Loucy (cell line): ENCODE data around the gene ODC1.

ENCODE experiments used
- H2AFZ ChIP-seq: fragments of 200-600 bp; sonication (generic); 2 replicates; pipeline ENCODE4 v1.6.0; 2016; ENCODE audit warnings: antibody characterized with exemption, mild to moderate bottlenecking, low read length, moderate library complexity
- H3F3A ChIP-seq: fragments of 200-600 bp; 2 replicates; pipeline ENCODE4 v1.6.0; 2016; ENCODE audit warnings: antibody characterized with exemption, low read depth, mild to moderate bottlenecking
- H3K27me3 ChIP-seq: fragments of 200-600 bp; sonication (generic); 2 replicates; pipeline ENCODE4 v1.6.1; 2014; ENCODE audit warnings: low read length, mild to moderate bottlenecking; ENCODE audit not compliant: insufficient read depth, poor library complexity, severe bottlenecking
- H3K36me3 ChIP-seq: fragments of 200-600 bp; sonication (generic); 2 replicates; pipeline ENCODE4 v1.6.1; 2016; ENCODE audit warnings: low read length; ENCODE audit not compliant: insufficient read depth
- H3K4me1 ChIP-seq: fragments of 200-600 bp; sonication (generic); 2 replicates; pipeline ENCODE4 v1.5.1; 2014; ENCODE audit warnings: low read length, mild to moderate bottlenecking; ENCODE audit not compliant: insufficient read depth, poor library complexity, severe bottlenecking
- H3K4me2 ChIP-seq: fragments of 200-600 bp; sonication (generic); 2 replicates; pipeline ENCODE4 v1.6.0; 2014; ENCODE audit warnings: antibody characterized with exemption, low read length, low read depth, mild to moderate bottlenecking; ENCODE audit not compliant: poor library complexity, severe bottlenecking
- H3K4me3 ChIP-seq: fragments of 200-600 bp; sonication (generic); 2 replicates; pipeline ENCODE4 v1.5.1; 2014; ENCODE audit warnings: low read length, mild to moderate bottlenecking, mixed read lengths; ENCODE audit not compliant: poor library complexity, severe bottlenecking
- H3K79me2 ChIP-seq: fragments of 200-600 bp; sonication (generic); 2 replicates; pipeline ENCODE4 v1.6.1; 2014; ENCODE audit warnings: low read length; ENCODE audit not compliant: insufficient read depth
- H3K9ac ChIP-seq: fragments of 200-600 bp; sonication (generic); 2 replicates; pipeline ENCODE4 v1.6.0; 2014; ENCODE audit warnings: mild to moderate bottlenecking, low read depth, low read length, moderate library complexity; ENCODE audit not compliant: poor library complexity, severe bottlenecking
- H3K9me2 ChIP-seq: fragments of 200-600 bp; sonication (generic); replicated peaks from 2 replicates; pipeline ENCODE4 v1.6.1; 2016; ENCODE audit warnings: low read depth, low read length, mixed read lengths
- H3K9me3 ChIP-seq: fragments of 200-600 bp; sonication (generic); 2 replicates; pipeline ENCODE4 v1.6.1; 2014; ENCODE audit warnings: mild to moderate bottlenecking, antibody characterized with exemption, low read length, low read depth; ENCODE audit not compliant: insufficient read depth
- H4K20me1 ChIP-seq: fragments of 200-600 bp; sonication (generic); 2 replicates; pipeline ENCODE4 v1.6.0; 2014; ENCODE audit warnings: antibody characterized with exemption, low read length, mild to moderate bottlenecking; ENCODE audit not compliant: insufficient read depth, poor library complexity, severe bottlenecking
- EZH2phosphoT487 ChIP-seq: fragments of 200-600 bp; IDR thresholded peaks from 2 replicates; pipeline ENCODE4 v1.6.1; 2018; ENCODE audit warnings: antibody characterized with exemption, mild to moderate bottlenecking, moderate library complexity, borderline replicate concordance
- TF ChIP-seq, protein P1 (sequence below): fragments of 200-600 bp; sonication (generic); conservative IDR thresholded peaks from 2 replicates; pipeline ENCODE4 v1.5.1; 2014; ENCODE audit warnings: mild to moderate bottlenecking, antibody characterized with exemption, low read length

The ODC1 gene

DNA sequence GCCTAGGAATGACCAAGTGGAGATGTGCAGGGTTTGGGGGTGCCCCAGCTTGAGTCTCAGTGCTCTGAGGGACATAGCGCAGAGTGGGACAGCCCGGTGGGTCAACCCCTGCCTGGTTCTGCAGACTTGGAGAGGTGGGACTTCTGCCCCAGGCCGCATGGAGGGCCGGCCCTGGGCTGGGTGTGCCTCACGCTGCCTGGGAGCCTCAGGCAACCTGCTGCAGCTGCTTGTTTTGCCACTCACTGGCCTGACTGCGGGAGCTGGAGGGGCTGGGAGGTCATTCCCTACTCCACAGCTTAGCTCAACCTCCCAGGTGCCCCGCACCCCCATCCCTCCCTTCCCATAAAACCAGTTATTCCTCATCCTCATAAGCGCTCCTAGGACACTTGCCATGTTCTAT, 33.1 kb downstream of the ODC1 start:
- no peaks in the 10 kb centered on the region for H3K27me3 ChIP-seq
- H3K9me2 ChIP-seq, result no peaks in the 10 kb centered on the region
- no peaks in the 10 kb centered on the region for H4K20me1 ChIP-seq
- H3K79me2 ChIP-seq, result no peaks in the 10 kb centered on the region; the same call in 1 of the 2 replicates
- no peak for TF ChIP-seq EZH2phosphoT487
- TF ChIP-seq, protein P1, sequence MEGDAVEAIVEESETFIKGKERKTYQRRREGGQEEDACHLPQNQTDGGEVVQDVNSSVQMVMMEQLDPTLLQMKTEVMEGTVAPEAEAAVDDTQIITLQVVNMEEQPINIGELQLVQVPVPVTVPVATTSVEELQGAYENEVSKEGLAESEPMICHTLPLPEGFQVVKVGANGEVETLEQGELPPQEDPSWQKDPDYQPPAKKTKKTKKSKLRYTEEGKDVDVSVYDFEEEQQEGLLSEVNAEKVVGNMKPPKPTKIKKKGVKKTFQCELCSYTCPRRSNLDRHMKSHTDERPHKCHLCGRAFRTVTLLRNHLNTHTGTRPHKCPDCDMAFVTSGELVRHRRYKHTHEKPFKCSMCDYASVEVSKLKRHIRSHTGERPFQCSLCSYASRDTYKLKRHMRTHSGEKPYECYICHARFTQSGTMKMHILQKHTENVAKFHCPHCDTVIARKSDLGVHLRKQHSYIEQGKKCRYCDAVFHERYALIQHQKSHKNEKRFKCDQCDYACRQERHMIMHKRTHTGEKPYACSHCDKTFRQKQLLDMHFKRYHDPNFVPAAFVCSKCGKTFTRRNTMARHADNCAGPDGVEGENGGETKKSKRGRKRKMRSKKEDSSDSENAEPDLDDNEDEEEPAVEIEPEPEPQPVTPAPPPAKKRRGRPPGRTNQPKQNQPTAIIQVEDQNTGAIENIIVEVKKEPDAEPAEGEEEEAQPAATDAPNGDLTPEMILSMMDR, result no peak
- no peak overlapping the region for H3K4me2 ChIP-seq
- H3K9ac ChIP-seq, result no peak overlapping the region
- no peaks in the 10 kb centered on the region for H3F3A ChIP-seq
- H3K4me3 ChIP-seq, result no peak overlapping the region
- no peak overlapping the region for H2AFZ ChIP-seq
- peaks cover 13% of the 10 kb centered on the region; the same call in 1 of the 2 replicates for H3K36me3 ChIP-seq
- H3K4me1 ChIP-seq, result no peaks in the 10 kb centered on the region
- H3K9me3 ChIP-seq, result no peaks in the 10 kb centered on the region

DNA sequence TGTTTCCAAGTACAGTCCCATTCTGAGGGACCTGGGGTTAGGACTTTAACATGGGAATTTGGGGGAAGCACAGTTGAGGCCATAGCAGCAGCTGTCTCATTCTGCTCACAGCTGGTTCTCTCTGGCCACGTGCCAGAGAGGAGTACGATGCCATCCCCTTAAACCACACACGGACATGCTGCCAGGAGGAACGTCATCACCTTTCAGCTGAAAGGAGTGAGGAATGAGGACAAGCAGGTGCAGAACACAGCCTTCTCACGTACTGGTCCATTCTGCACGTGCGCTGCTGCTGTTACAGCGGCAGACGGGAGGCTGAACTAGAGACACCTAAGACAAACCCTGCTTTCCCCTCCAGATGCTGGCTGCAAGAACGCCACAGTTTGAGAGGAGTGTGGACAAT, 33.5 kb downstream of the ODC1 start:
- no peak for TF ChIP-seq EZH2phosphoT487
- TF ChIP-seq, protein P1, result no peak
- peaks cover 11% of the 10 kb centered on the region; the same call in 1 of the 2 replicates for H3K36me3 ChIP-seq
- H4K20me1 ChIP-seq, result no peaks in the 10 kb centered on the region
- H3K27me3 ChIP-seq, result no peaks in the 10 kb centered on the region
- no peak overlapping the region for H3K4me3 ChIP-seq
- no peak overlapping the region for H3K9ac ChIP-seq
- no peaks in the 10 kb centered on the region for H3K9me2 ChIP-seq
- H2AFZ ChIP-seq, result no peak overlapping the region
- no peaks in the 10 kb centered on the region for H3K4me1 ChIP-seq
- no peaks in the 10 kb centered on the region for H3K9me3 ChIP-seq
- no peaks in the 10 kb centered on the region for H3F3A ChIP-seq
- no peaks in the 10 kb centered on the region; the same call in 1 of the 2 replicates for H3K79me2 ChIP-seq
- no peak overlapping the region for H3K4me2 ChIP-seq

GRCh38 chr2:10413991-10414451, 34.1 kb downstream of the ODC1 start:
- TF ChIP-seq, protein P1, result no peak
- no peak for TF ChIP-seq EZH2phosphoT487
- Histone ChIP-seq H3K9me3 (no peaks in the 10 kb centered on the region), H4K20me1 (no peaks in the 10 kb centered on the region), H3K9me2 (no peaks in the 10 kb centered on the region), H3K9ac (no peak overlapping the region), H3F3A (no peaks in the 10 kb centered on the region), H2AFZ (no peak overlapping the region), H3K4me1 (peaks cover under 1% of the 10 kb centered on the region), H3K27me3 (no peaks in the 10 kb centered on the region), H3K4me2 (no peak overlapping the region), H3K36me3 (peaks cover 11% of the 10 kb centered on the region; the same call in 1 of the 2 replicates), H3K4me3 (no peak overlapping the region), H3K79me2 (no peaks in the 10 kb centered on the region; the same call in 1 of the 2 replicates)
